ENCODE data around the gene FBN3.
"Not testable (repeated sequence)": the region's sequence is repeated elsewhere in the genome, so short reads cannot be mapped to it uniquely, and the experiment has no call there.

The FBN3 gene

GRCh38 chr19:8116437-8117293 is 32.7 kb downstream of the FBN3 start:
- DNase-seq (ENCODE audit: insufficient read length, low spot score) (no peak), FAIRE-seq (no peak)
- TF ChIP-seq POLR2A (IDR thresholded peaks at IDR 0.05; ENCODE audit: low read depth, low read length): no peak

GRCh38 chr19:8115805-8116396 is 33.5 kb downstream of the FBN3 start:
- DNase-seq (ENCODE audit: insufficient read length, low spot score) (no peak), FAIRE-seq (no peak)
- TF ChIP-seq POLR2A (IDR thresholded peaks at IDR 0.05; ENCODE audit: low read depth, low read length): no peak

DNA sequence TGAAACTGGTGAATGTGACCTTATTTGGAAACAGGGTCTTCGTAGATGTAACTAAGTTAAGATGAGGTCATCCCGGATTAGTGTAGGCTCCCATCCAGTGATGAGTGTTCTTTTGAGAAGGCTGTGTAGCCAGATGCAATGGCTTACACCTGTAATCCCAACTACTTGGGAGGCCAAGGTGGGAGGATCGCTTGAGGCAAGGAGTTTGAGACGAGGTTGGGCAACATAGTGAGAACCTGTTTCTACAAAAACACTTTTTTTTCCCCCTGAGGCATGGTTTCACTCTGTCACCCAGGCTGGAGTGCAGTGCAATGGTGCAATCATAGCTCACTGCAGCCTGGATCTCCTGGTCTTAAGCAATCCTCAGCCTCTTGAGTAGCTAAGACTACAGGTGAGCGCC is 36.4 kb downstream of the FBN3 start:
- no peak for TF ChIP-seq POLR2A (IDR thresholded peaks at IDR 0.05; ENCODE audit: low read depth, low read length)
- DNase-seq (ENCODE audit: insufficient read length, low spot score): no peak

GRCh38 chr19:8111376-8111775 is 38.0 kb downstream of the FBN3 start:
- FAIRE-seq (no peak), DNase-seq (ENCODE audit: insufficient read length, low spot score) (no peak)
- TF ChIP-seq POLR2A (IDR thresholded peaks at IDR 0.05; ENCODE audit: low read depth, low read length): no peak

More for the DNA sequence above, 36.4 kb downstream of the FBN3 start:
- no peak for FAIRE-seq

- FAIRE-seq: no peak
- no peak for DNase-seq (ENCODE audit: insufficient read length, low spot score)
- no peak for TF ChIP-seq POLR2A (IDR thresholded peaks at IDR 0.05; ENCODE audit: low read depth, low read length)
Measured at GRCh38 chr19:8110931-8111330, 38.5 kb downstream of the FBN3 start.

DNA sequence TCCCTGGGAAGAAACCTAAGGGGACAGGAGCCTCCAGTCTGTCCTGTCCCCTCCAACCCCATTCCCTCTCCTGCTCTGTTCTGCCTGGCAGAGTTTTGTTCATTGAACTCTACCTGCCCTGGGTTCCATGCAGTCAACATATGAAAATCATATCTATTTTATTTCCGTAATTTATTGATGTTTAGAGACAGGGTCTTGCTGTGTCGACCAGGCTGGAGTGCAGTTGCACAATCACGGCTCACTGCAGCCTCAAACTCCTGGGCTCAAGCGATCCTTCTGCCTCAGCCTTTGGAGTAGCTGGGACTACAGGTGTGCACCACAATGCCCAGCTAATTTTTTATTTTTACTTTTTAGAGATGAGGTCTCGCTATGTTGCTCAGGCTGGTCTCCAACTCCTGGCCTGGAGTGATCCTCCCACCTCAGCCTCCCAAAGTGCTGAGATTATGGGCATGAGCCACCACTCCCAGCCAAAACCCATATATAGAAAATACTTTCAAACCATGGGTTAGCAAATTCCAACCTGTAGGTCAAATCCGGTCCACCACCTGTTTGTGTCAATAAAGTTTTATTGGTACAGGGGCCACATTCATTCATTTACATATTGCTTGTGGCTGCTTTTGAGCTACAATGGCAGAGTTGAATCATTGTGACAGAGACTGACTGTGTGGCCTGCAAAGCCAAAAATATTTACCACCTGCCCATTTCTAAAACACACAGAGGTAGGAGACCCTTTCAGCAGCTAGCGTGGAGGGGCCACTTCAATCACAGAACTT is 39.3 kb downstream of the FBN3 start:
- FAIRE-seq (no peak), DNase-seq (ENCODE audit: insufficient read length, low spot score) (no peak)
- TF ChIP-seq POLR2A (IDR thresholded peaks at IDR 0.05; ENCODE audit: low read depth, low read length): no peak

DNA sequence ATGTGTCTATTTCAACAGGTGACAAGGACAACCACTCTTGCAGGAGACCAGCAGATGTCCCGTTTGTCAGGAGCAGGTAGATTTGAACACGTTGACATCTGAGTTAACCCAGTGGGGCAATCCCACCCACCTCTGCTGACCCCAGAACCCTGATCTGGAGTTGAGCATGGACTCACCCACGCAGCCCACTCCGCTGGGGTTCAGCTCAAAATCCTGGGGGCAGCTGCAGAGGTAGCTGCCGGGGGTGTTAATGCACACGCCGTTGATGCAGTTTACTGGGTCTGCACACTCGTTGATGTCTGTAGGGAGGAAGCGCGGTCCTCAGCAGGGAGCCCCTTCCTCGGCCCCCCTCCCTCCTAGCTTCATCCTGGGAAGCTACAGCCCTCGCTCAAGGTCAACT is 39.9 kb downstream of the FBN3 start:
- FAIRE-seq (no peak), DNase-seq (ENCODE audit: insufficient read length, low spot score) (no peak)
- TF ChIP-seq POLR2A (IDR thresholded peaks at IDR 0.05; ENCODE audit: low read depth, low read length): no peak

DNA sequence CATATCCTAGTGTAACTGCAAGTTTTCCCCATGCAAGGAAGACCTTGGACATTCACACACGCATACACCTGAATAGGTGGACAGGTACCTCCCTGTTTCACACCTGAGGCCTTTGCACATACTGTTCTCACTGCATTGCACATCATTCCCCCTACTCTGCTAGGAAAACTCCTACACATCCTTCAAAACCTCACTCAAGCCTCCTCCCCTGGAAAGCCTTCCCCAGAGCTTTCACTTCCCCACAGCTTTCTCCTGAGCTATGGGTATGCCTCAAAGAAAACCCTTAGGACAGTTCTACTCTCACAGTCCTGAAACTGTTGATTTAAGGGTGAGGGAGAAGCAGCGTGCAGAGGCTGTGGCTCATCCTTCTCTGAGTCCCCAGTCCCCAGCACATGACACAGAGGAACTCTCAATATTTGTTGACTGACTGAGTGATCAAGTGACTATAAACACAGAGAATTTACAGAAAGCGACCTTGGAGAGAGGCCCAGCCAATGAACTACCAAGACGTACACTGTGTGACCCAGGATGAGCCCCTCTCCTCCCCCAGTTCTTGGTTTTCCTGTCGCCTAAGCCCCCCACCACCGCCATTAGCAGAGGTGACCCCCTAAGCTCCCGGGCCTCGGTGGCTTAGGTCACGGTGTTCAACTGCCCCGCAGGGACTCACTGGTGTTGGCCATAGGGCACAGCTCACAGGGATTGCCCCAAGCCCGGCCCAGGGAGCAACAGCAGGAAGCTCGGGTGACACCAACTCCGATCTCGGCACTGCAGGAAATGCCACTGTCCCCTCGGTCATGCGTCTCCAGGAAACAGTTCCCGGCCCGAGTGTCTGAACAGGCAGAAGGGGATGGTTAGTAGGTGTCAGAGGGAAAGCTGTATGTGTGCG is 40.6 kb downstream of the FBN3 start:
- DNase-seq (ENCODE audit: insufficient read length, low spot score) (no peak), FAIRE-seq (no peak)
- TF ChIP-seq POLR2A (IDR thresholded peaks at IDR 0.05; ENCODE audit: low read depth, low read length): no peak

DNA sequence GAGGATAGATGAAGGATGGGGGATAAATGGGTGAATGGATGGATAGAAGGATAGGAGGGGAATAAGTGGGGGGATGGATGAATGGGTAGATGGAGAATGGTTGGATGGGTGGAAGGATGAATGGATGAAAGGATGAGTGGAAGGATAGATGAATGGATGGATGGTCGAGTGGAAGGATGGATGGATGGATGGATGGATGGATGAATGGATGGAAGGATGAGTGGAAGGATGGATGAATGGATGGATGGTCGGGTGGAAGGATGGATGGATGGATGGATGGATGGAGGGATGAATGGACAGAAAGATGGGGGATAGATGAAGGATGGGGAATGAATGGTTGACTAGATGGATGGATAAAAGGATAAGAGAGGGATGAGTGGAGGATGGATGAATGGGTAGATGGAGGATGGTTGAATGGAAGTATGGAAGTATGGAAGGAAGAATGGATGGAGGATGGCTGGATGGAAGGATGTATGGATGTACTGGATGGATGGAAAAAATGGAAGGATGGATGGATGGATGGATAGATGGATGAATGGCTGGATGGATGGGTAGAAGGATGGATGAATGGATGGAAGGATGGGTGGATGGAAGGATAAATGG is 42.0 kb downstream of the FBN3 start:
- FAIRE-seq (no peak), DNase-seq (ENCODE audit: insufficient read length, low spot score) (no peak)
- no peak for TF ChIP-seq POLR2A (IDR thresholded peaks at IDR 0.05; ENCODE audit: low read depth, low read length)

- no peak for TF ChIP-seq POLR2A (IDR thresholded peaks at IDR 0.05; ENCODE audit: low read depth, low read length)
- DNase-seq (ENCODE audit: insufficient read length, low spot score): no peak
- FAIRE-seq: no peak
Measured at GRCh38 chr19:8105471-8105870, 43.9 kb downstream of the FBN3 start.

DNA sequence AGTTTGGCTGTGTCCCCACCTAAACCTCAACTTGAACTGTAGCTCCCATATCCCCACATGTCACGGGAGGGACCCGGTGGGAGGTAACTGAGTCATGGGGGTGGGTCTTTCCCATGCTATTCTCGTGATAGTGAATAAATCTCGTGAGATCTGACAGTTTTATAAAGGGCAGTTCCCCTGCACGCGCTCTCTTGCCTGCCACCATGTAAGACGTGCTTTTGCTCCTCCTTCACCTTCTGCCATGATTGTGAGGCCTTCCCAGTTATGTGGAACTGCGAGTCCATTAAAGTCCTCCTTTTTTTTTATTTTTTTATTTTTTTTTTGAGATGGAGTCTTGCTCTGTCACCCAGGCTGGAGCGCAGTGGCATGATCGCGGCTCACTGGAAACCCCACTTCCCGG is 47.5 kb downstream of the FBN3 start:
- not testable (repeated sequence) for FAIRE-seq; DNase-seq (ENCODE audit: insufficient read length, low spot score)

- DNase-seq (ENCODE audit: insufficient read length, low spot score): no peak
- no peak for FAIRE-seq
- TF ChIP-seq POLR2A (IDR thresholded peaks at IDR 0.05; ENCODE audit: low read depth, low read length): no peak
Measured at GRCh38 chr19:8101311-8101710, 48.1 kb downstream of the FBN3 start.
